K562 (cell line): ENCODE results near the gene PDLIM7. TPM values are rescaled to one million over a fixed set of nuclear protein-coding genes. Genes with fewer than 3 reads are reported as not detected.
A peak's percentile ranks its signal among the peaks of the same experiment; 100 is the strongest.

Experiments used
- C11orf30 ChIP-seq: fragments of 450-650 bp; IDR thresholded peaks from 2 replicates; pipeline ENCODE4 v1.6.1; 2016; ENCODE audit warnings: low read depth, mild to moderate bottlenecking
- CUX1 ChIP-seq: fragments of 200-800 bp; sonication (Bioruptor generic); IDR thresholded peaks from 2 replicates; pipeline ENCODE4 v1.6.1; 2016; ENCODE audit warnings: missing genetic modification characterization, missing compliant biosample characterization
- CXXC5 ChIP-seq: fragments of 250-450 bp; sonication (Bioruptor Pico); IDR thresholded peaks from 2 replicates; pipeline ENCODE4 v1.8.0; 2022; ENCODE audit warnings: inconsistent platforms, mild to moderate bottlenecking, moderate library complexity
- MGA ChIP-seq: fragments of 450-650 bp; IDR thresholded peaks from 2 replicates; pipeline ENCODE4 v1.6.1; 2016; ENCODE audit warnings: mild to moderate bottlenecking, moderate library complexity
- MNT ChIP-seq, 2 experiments: fragments of 450-650 bp; conservative IDR thresholded peaks; 2 replicates each; pipeline ENCODE4 v1.6.1; 2017; ENCODE audit warnings: mild to moderate bottlenecking in 2 of 2, moderate library complexity in 2 of 2
- NR1H2 ChIP-seq: sonication (generic); formaldehyde crosslinking; IDR thresholded peaks from 2 replicates; pipeline ENCODE4 v1.4.0; 2020; ENCODE audit warnings: mild to moderate bottlenecking, missing genetic modification reagents
- TAF1 ChIP-seq: IDR thresholded peaks from 2 replicates; pipeline ENCODE4 v1.6.1; 2011; ENCODE audit warnings: mild to moderate bottlenecking, low read length, moderate library complexity; ENCODE audit not compliant: insufficient read depth, control insufficient read depth, severe bottlenecking; ENCODE audit errors: extremely low read depth
- polyA plus RNA-seq, 8 experiments: library from polyadenylated mRNA; depleted of rRNA in 4 of 8; stranded (reverse) in 5 of 8; unstranded in 3 of 8; fragments of >200 nt; fragmentation: Nextera tagmentation in 2 of 8; fragmentation: Illumina TruSeq in 1 of 8; extraction: Ambion mirVana in 2 of 8; extraction: Trizol in 1 of 8; gene quantifications; 2 replicates each; pipeline versions ENCODE4 v1.2.1 to v1.2.3, GENCODE V29; 2011 to 2014; ENCODE audit warnings: inconsistent platforms in 1 of 8, missing spikeins in 1 of 8
- total RNA-seq, 7 experiments: library from RNA; depleted of rRNA in 6 of 7; stranded (reverse); fragments of >200 nt in 6 of 7; fragmentation: Illumina TruSeq in 2 of 7; extraction: Trizol in 2 of 7; gene quantifications; 2 replicates each; pipeline versions ENCODE4 v1.2.1 to v1.2.3, GENCODE V29; 2011 to 2021; ENCODE audit warnings: low replicate concordance in 1 of 7

PDLIM7 gene
- total and polyA plus RNA-seq, 9 of the 15 experiments (the other 6 are each of a cell fraction or from before 2014, with no cell fraction given): 2.1 to 124 (median 32.6) TPM

- peak; percentile 22 to 41 for TF ChIP-seq MNT (conservative IDR thresholded peaks at IDR 0.05)
- no peak for TF ChIP-seq MGA
- no peak for TF ChIP-seq C11orf30
- TF ChIP-seq TAF1: peak; percentile 90
- TF ChIP-seq CUX1 (CRISPR knock-in tag): no peak
- TF ChIP-seq NR1H2 (CRISPR knock-in tag): peak; percentile 66; the same call in 1 of the 2 replicates
- peak; percentile 71 for TF ChIP-seq CXXC5 (CRISPR knock-in tag)
Measured at GRCh38 chr5:177497292-177498012, at the start of gene PDLIM7 (continued).
